GM10248 (cell line): ENCODE data around the gene CAPN12.
A peak's percentile ranks its signal among the peaks of the same experiment; 100 is the strongest.
"Not testable (repeated sequence)": the region's sequence is repeated elsewhere in the genome, so short reads cannot be mapped to it uniquely, and the experiment has no call there.

Experiments
- CTCF ChIA-PET: fragments of 300-600 bp; sonication (Branson Sonifier 250); formaldehyde crosslinking; extraction: SDS; loops from one replicate; lab custom pipeline; 2021; ENCODE audit warnings: antibody characterized with exemption; lab: Yijun Ruan, JAX
- POLR2A ChIA-PET: fragments of 350-650 bp; sonication (Branson Sonifier 250); formaldehyde crosslinking; extraction: SDS; loops from one replicate; lab custom pipeline; 2020; ENCODE audit warnings: antibody characterized with exemption; lab: Yijun Ruan, JAX
- DNase-seq: peaks from one replicate; pipeline ENCODE4 v3.0.0; 2012; ENCODE audit errors: extremely low spot score
- TF ChIP-seq, protein P1 (sequence below): IDR thresholded peaks from 2 replicates; pipeline ENCODE4 v1.5.1; 2012; ENCODE audit warnings: mild to moderate bottlenecking, low read depth; ENCODE audit errors: extremely low read depth, missing control alignments, control extremely low read depth

The CAPN12 gene

DNA sequence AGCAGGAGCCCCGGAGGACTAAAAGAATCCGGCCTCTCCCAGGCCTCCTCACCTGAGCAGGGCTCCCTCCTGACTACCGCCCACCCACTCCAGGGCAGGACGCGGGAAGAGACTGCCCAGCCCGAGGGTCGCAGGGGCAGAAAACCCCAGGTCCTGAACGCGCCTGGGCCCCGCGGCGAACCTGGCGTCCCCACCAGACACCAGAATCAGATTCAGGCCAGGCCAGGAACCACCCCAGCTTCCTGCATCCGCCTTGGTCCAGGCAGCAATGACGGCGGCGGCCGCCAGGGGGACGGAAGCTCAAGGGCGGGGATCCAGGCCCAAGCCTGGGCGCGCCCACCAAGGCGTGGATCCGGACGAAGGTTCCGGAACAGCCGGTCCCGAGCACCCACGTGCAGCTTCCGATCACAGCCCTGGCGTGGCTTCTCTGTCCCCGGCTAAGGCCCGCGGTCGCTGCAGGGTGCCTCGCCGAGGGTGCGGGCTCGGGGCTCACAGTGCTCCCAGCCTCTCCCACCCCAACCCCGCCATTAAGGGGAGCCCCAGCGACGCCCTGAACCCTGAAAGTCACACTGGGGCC lies 25.4 kb upstream of the CAPN12 start:
- TF ChIP-seq, protein P1, sequence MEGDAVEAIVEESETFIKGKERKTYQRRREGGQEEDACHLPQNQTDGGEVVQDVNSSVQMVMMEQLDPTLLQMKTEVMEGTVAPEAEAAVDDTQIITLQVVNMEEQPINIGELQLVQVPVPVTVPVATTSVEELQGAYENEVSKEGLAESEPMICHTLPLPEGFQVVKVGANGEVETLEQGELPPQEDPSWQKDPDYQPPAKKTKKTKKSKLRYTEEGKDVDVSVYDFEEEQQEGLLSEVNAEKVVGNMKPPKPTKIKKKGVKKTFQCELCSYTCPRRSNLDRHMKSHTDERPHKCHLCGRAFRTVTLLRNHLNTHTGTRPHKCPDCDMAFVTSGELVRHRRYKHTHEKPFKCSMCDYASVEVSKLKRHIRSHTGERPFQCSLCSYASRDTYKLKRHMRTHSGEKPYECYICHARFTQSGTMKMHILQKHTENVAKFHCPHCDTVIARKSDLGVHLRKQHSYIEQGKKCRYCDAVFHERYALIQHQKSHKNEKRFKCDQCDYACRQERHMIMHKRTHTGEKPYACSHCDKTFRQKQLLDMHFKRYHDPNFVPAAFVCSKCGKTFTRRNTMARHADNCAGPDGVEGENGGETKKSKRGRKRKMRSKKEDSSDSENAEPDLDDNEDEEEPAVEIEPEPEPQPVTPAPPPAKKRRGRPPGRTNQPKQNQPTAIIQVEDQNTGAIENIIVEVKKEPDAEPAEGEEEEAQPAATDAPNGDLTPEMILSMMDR: peak; percentile 90
- DNase-seq: peak; percentile 87
- CTCF ChIA-PET: interaction anchor here (0.7 to 2.3 kb wide), 48 partner anchors 9 to 367 kb away, joined by 3 to 17 read pairs (median 4); partner anchors contain the start of genes ECH1, FAM98C, MRPS12 and NFKBIB
- POLR2A ChIA-PET: interaction anchor here (0.9 kb wide), 1 partner anchor 62 kb away, joined by 5 read pairs; no protein-coding TSS in a partner anchor

DNA sequence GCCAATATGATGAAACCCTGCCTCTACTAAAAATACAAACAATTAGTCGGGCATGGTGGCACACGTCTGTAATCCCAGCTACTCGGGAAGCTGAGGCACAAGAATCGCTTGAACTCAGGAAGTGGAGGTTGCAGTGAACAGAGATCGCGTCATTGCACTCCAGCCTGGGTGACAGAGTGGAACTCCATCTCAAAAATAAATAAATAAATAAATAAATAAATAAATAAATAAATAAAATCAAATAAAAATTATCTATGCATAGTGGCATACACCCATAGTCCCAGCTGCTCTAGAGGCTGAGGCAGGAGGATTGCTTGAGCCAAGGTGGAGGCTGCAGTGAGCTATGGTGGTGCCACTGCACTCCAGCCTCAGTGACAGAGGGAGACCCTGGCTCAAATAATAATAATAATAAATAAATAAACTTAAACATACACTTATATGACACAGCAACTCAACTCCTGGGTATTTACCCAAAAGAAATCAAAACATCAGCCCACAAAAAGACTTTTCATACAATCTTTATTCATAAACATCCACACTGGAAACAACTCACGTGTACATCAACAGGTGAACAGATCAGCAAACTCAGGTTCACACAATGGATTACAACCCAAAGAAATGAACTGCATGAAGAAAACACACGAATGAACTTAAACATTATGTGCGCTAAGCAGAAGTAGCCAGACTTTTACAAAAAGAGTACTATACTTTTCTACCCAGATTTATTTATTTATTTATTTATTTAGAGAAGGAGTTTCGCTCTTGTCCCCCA lies 22.2 kb upstream of the CAPN12 start:
- no peak for DNase-seq
- TF ChIP-seq, protein P1: no peak
- POLR2A ChIA-PET: interaction anchor here (0.5 kb wide), 1 partner anchor 1339 kb away, joined by 3 read pairs; no protein-coding TSS in a partner anchor
- CTCF ChIA-PET: no interaction called here

DNA sequence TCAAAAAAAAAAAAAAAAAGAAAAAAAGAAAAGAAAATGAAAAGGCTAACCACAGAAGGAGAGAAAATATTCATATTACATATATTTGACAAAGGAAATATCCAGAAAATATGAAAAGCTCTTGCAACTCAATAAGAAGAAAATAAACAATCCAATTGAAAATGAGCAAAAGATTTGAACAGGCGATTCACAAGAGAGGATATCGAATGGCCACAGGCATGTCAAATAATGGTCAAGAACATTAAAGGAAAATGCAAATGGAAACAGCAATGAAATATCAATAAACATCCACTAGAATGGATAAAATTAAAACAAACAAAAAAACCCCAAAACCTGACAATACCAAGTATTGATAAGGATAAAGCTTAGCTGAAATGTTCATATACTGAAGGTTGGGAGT lies 20.9 kb upstream of the CAPN12 start:
- no peak for DNase-seq
- TF ChIP-seq, protein P1: no peak
- POLR2A ChIA-PET: no interaction called here
- CTCF ChIA-PET: no interaction called here

DNA sequence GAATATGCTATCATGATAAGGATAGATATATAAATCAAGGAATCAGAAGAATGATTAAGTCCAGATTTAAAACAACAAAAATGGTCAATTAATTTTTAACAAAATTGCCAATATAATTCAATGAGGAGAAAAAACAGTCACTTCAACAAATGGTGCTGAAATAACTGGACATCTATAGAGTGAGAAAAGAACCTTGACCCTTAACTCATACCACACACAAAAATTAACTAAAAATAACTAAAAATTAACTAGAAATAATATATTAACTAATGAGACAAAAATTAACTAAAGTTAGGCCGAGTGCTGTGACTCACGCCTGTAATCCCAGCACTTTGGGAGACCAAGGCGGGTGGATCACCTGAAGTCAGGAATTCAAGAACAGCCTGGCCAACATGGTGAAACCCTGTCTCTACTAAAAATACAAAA lies 19.5 kb upstream of the CAPN12 start:
- no peak for DNase-seq
- CTCF ChIA-PET: no interaction called here
- POLR2A ChIA-PET: no interaction called here
- TF ChIP-seq, protein P1: no peak

DNA sequence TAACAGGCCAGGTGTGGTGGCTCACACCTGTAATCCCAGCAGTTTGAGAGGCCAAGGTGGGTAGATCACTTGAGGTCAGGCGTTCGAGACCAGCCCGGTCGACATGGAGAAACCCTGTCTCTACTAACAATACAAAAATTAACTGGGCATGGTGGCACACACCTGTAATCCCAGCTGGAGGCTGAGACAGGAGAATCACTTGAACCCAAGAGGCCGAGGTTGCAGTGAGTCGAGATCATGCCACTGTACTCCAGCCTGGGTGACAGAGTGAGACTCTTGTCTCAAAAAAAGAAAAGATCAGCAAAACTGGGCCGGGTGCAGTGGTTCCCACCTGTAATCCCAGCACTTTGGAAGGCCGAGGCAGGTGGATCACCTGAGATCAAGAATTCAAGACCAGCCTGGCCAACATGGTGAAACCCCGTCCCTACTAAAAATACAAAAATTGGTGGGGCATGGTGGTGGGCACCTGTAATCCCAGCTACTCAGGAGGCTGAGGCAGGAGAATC lies 17.7 kb upstream of the CAPN12 start:
- CTCF ChIA-PET: interaction anchor here (1.3 to 1.5 kb wide), 2 partner anchors 8 to 107 kb away, joined by 3 to 17 read pairs; no protein-coding TSS in a partner anchor
- DNase-seq, POLR2A ChIA-PET: not testable (repeated sequence)

DNA sequence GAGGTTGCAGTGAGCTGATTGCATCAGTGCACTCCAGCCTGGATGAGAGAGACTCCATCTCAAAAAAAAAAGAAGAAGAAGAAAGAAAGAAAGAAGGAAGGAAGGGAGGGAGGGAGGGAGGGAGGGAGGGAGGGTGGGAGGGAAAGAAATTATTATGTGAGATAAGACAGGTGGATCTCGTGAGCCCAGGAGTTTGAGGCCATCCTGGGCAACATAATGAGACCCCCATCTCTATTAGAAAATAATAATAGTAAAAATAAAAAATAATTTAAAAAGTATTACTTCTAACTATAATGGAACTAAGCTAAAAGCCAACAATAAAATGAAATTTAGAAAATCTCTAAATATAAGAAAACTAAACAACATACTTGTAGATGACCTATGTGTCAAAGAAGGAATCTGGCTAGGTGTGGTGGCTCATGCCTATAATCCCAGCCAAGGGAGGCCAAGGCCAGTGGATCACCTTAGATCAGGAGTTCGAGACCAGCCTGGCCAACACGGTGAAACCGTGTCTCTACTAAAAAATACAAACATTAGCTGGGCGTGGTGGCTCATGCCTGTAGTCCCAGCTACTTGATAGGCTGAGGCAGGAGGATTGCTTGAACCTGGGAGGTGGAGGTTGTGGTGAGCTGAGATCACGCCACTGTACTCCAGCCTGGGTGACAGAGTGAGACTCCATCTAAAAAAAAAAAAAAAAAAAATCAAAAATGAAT lies 16.7 kb upstream of the CAPN12 start:
- CTCF ChIA-PET: interaction anchor here (1.2 to 1.5 kb wide), 3 partner anchors 9 to 108 kb away, joined by 3 to 17 read pairs (median 3); no protein-coding TSS in a partner anchor
- POLR2A ChIA-PET, DNase-seq: not testable (repeated sequence)

DNA sequence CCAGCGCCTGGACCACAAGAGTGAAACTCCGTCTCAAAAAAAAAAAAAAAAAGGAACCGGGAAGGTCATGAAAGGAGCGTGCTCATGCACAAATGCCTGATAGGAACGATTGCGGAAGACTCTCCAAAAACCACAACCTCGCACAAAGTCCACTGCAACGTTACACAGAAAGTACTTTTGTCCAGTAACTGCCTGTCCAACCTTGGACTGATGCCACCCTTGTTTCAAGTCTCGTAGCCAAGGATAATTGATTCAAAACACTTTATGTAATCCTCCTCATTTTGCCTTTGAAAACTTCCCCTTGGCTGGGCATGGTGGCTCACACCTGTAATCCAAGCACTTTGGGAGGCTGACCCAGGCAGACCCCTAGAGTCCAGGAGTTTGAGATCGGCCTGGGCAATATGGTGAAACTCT lies 15.3 kb upstream of the CAPN12 start:
- no peak for DNase-seq
- CTCF ChIA-PET: no interaction called here

DNA sequence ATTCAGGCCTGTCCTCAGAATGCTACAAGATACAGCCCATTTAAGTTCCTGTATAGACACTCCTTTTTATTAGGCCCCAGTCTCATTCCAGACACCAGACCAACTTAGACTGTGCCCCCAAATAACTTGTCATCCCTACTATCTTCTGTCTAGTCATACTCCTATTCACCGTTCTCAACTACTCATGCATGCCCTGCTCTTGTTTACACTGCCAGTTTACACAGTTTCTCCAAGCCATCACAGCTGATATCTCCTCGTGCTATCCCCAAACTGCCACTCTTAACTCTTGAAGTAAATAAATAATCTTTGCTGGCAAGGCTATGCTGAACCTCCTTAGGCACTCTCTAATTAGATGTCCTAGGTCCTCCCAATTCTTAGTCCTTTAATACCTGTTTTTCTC lies 9.9 kb upstream of the CAPN12 start:
- CTCF ChIA-PET: interaction anchor here (2.1 kb wide), 1 partner anchor 15 kb away, joined by 4 read pairs; no protein-coding TSS in a partner anchor

More for the DNA sequence above, 15.3 kb upstream of the CAPN12 start:
- POLR2A ChIA-PET: no interaction called here
- TF ChIP-seq, protein P1: no peak

DNA sequence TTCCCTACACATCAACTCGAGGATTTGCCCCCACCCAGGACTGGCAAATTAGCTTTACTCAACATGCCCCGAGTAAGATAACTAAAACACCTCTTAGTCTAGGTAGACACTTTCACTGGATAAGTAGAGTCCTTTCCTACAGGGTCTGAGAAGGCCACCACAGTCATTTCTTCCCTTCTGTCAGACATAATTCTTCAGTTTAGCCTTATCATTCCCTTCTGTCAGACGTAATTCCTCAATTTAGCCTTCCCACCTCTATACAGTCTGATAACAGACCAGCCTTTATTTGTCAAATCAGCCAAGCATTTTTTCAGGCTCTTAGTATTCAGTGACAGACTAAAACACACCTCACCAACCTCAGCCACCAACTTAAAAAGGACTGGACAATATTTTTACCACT lies 9.5 kb upstream of the CAPN12 start:
- DNase-seq, POLR2A ChIA-PET: not testable (repeated sequence)
- CTCF ChIA-PET: interaction anchor here (2.1 kb wide), 1 partner anchor 16 kb away, joined by 4 read pairs; no protein-coding TSS in a partner anchor

More for the DNA sequence above, 9.9 kb upstream of the CAPN12 start:
- DNase-seq, POLR2A ChIA-PET: not testable (repeated sequence)
